ENCODE results near the gene CYP46A1. TPM values are rescaled to one million over a fixed set of nuclear protein-coding genes. Genes with fewer than 3 reads are reported as not detected.

Gene CYP46A1
- total and polyA plus RNA-seq, 10 donors = 0.11 to 0.85 (median 0.32) TPM

DNA sequence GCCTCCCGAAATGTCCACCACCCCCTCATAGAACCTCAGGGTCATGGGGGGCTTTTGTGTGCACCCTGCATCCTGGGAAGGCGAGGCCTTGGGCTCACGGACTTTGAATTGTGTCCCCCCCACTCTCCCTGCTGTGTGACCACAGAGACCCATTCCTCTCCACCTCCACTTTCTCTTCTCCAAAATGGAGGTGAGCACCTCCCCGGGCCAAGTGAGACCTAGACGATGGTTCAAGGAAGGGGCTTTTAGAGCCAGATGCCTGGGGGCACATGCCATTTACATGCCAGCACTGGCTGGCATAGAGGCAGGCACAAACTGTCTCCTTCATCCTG, 33.5 kb downstream of the CYP46A1 start:
- Histone ChIP-seq H3K27me3 (replicated peaks in 1 of 7) (peaks cover 0 to 12% (median 0%) of the 10 kb centered on the region in 7 donors), H3K36me3 (no peaks in the 10 kb centered on the region), H3K27ac (no peak overlapping the region), H3K4me3 (no peak overlapping the region), H3K9me3 (peaks cover 0 to 4% (median 0%) of the 10 kb centered on the region in 8 donors), H3K4me1 (no peaks in the 10 kb centered on the region)
- intact Hi-C loops (cut with DNase I; ENCODE audit: low total_unique reads) = no loop called here
- TF ChIP-seq POLR2A (IDR thresholded peaks at IDR 0.05) = no peak
- TF ChIP-seq, protein P1, sequence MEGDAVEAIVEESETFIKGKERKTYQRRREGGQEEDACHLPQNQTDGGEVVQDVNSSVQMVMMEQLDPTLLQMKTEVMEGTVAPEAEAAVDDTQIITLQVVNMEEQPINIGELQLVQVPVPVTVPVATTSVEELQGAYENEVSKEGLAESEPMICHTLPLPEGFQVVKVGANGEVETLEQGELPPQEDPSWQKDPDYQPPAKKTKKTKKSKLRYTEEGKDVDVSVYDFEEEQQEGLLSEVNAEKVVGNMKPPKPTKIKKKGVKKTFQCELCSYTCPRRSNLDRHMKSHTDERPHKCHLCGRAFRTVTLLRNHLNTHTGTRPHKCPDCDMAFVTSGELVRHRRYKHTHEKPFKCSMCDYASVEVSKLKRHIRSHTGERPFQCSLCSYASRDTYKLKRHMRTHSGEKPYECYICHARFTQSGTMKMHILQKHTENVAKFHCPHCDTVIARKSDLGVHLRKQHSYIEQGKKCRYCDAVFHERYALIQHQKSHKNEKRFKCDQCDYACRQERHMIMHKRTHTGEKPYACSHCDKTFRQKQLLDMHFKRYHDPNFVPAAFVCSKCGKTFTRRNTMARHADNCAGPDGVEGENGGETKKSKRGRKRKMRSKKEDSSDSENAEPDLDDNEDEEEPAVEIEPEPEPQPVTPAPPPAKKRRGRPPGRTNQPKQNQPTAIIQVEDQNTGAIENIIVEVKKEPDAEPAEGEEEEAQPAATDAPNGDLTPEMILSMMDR (IDR thresholded peaks at IDR 0.05 in 8 of 11, conservative IDR thresholded peaks at IDR 0.05 in 3 of 11) = no peak
- no peak for TF ChIP-seq POLR2AphosphoS5 (IDR thresholded peaks at IDR 0.05)
- WGBS, 5 donors = 79 to 95% (median 86%) methylated on average over 5 of the region's 5 CpGs
- DNase-seq = peak; percentile 42

DNA sequence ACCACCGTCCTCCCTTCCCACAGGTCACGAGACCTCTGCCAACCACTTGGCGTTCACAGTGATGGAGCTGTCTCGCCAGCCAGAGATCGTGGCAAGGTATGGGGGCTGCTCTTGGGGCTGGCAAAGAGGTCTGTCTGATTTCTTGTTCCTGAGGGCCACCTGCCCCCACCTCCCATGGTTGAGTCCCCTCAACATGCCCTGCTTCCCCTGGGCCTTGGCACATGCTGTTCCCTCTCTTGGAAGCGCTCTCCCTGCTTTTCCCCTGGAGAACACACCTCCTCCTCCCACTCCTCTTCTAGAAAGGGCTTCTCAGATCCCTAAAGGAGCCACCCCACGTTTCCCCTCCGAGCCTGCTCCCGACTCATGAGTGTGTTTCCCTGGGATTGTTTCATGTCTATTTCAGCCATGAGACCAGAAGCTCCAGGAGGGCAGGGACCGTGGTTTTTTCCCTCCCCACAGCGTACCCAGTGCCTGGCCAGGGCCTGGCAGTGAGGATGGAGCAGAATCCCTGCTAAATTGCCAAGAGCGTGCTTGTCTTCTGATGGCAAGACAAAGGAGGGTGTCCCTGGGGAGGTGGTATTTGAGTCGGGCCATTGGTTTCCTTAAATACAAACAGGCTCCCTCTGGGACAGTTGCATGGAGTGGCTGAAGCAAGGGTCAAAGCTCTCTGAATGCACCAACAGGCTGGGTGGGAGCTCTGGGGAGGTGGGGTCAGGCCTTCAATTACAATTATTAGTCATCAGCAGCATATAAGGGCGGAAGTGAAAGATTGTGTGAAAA, 34.1 kb downstream of the CYP46A1 start:
- DNase-seq = no peak
- intact Hi-C loops (cut with DNase I; ENCODE audit: low total_unique reads) = no loop called here
- TF ChIP-seq POLR2AphosphoS5 (IDR thresholded peaks at IDR 0.05) (no peak), POLR2A (IDR thresholded peaks at IDR 0.05) (no peak)
- TF ChIP-seq, protein P1 (IDR thresholded peaks at IDR 0.05 in 8 of 11, conservative IDR thresholded peaks at IDR 0.05 in 3 of 11) = no peak

DNA sequence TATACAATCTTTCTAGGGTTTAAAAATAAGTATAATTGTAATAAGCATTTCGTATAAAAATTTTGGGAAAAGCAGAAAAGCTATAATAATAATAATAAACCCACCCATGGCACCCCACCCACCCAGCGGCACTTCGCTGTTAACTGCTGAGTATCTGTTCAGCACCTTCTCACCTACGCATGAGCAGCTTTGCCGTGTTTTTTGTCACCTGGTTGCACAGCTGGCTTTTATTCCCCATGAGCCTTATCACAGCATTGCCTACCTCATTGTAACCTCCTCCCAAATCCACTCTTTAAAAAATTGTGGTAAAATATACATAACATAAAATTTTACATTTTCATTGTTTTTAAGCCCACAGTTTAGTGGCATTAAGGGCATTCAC, 34.7 kb downstream of the CYP46A1 start:
- no peaks in the 10 kb centered on the region for H3K36me3 ChIP-seq
- peaks cover 0 to 12% (median 0%) of the 10 kb centered on the region in 7 donors for H3K27me3 ChIP-seq (replicated peaks in 1 of 7)
- 67 to 81% (median 77%) methylated on average over 5 of the region's 5 CpGs for WGBS, 5 donors
- H3K27ac ChIP-seq = no peak overlapping the region
- no peak for DNase-seq
- TF ChIP-seq, protein P1 (IDR thresholded peaks at IDR 0.05 in 8 of 11, conservative IDR thresholded peaks at IDR 0.05 in 3 of 11) = no peak
- TF ChIP-seq POLR2AphosphoS5 (IDR thresholded peaks at IDR 0.05) (no peak), POLR2A (IDR thresholded peaks at IDR 0.05) (no peak)
- no peak overlapping the region for H3K4me3 ChIP-seq
- intact Hi-C loops (cut with DNase I; ENCODE audit: low total_unique reads) = no loop called here
- H3K4me1 ChIP-seq = no peaks in the 10 kb centered on the region
- no peaks in the 10 kb centered on the region for H3K9me3 ChIP-seq

More for the DNA sequence above, 34.1 kb downstream of the CYP46A1 start:
- peaks cover 0 to 12% (median 0%) of the 10 kb centered on the region in 7 donors for H3K27me3 ChIP-seq (replicated peaks in 1 of 7)
- H3K27ac ChIP-seq = no peak overlapping the region
- no peaks in the 10 kb centered on the region for H3K36me3 ChIP-seq
- 70 to 80% (median 73%) methylated on average over 13 to 14 of the region's 14 CpGs for WGBS, 5 donors
- H3K9me3 ChIP-seq = no peaks in the 10 kb centered on the region
- H3K4me1 ChIP-seq = no peaks in the 10 kb centered on the region
- no peak overlapping the region for H3K4me3 ChIP-seq

DNA sequence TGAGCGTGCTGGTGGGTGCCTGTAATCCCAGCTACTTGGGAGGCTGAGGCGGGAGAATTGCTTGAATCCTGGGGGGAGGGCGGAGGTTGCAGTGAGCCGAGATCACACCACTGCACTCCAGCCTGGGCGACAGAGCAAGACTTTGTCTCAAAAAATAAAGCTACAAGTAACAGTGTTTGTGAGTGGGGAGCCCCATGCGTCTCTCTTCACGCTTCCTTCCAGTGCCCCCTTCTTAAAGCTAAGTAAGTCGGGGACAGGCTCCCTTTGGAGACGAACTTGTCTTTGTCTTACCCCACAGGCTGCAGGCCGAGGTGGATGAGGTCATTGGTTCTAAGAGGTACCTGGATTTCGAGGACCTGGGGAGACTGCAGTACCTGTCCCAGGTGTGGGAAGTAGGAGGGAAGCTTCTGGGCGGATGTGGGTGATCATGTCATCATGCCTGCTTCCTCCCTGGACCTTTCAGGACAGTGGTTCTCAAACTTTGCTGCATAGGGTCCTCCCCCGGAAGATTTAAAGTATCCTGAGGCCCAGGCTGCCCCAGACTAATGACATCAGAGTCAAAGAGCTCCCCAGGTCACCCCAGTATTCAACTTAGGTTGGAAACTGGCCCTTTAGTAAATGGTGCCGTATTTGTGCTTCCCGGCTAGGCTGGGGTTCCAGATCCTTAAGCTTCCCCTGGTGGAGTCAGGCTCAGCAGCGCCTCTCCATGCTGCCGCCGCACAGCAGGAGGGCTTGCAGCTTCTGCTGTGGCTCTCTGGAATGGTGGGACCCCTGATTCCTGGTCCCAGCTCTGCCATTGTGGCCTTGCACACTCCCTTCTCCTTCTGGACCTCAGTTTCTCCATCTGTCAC, 37.1 kb downstream of the CYP46A1 start:
- Histone ChIP-seq H3K27ac (no peak overlapping the region), H3K4me3 (no peak overlapping the region), H3K27me3 (replicated peaks in 1 of 7) (peaks cover 0 to 18% (median 0%) of the 10 kb centered on the region in 7 donors), H3K4me1 (no peaks in the 10 kb centered on the region), H3K9me3 (no peaks in the 10 kb centered on the region), H3K36me3 (no peaks in the 10 kb centered on the region)
- DNase-seq = no peak
- TF ChIP-seq POLR2A (IDR thresholded peaks at IDR 0.05) (no peak), POLR2AphosphoS5 (IDR thresholded peaks at IDR 0.05) (no peak)
- TF ChIP-seq, protein P1 (IDR thresholded peaks at IDR 0.05 in 8 of 11, conservative IDR thresholded peaks at IDR 0.05 in 3 of 11) = no peak
- intact Hi-C loops (cut with DNase I; ENCODE audit: low total_unique reads) = no loop called here
- WGBS, 5 donors = 81 to 94% (median 91%) methylated on average over 16 to 18 of the region's 18 CpGs
